Endothelial cell of umbilical vein (primary cell): ENCODE measurements around the gene IL10. TPM values are rescaled to one million over a fixed set of nuclear protein-coding genes. Genes with fewer than 3 reads are reported as not detected.

Source experiments
- BruUV-seq: library from RNA; stranded (reverse); fragments of 400-500 nt; replicated peaks from 2 replicates; lab custom pipeline; 2021; lab: Mats Ljungman, UMichigan
- CTCF ChIA-PET: fragments of 300-600, 350-600 bp; sonication (Branson Sonifier 250); formaldehyde crosslinking; loops from one replicate; lab custom pipeline; 2021; ENCODE audit warnings: antibody characterized with exemption, inconsistent platforms; lab: Charles Lee
- POLR2A ChIA-PET: fragments of 300-600, 350-600 bp; sonication (Branson Sonifier 250); formaldehyde crosslinking; loops from one replicate; lab custom pipeline; 2021; ENCODE audit warnings: antibody characterized with exemption, inconsistent platforms; lab: Charles Lee
- DNase-seq: peaks from one replicate; pipeline ENCODE4 v3.0.0-alpha.2; 2011; ENCODE audit warnings: low read depth, low spot score
- FAIRE-seq: peaks from 2 replicates; lab custom pipeline; 2011; peaks lifted over from hg19 to GRCh38; lab: Jason Lieb, UNC
- H2AFZ ChIP-seq: 2 replicates; pipeline ENCODE4 v1.6.0; 2012; ENCODE audit warnings: low read depth, low read length, control low read depth, inconsistent platforms
- H3K27ac ChIP-seq: 2 replicates; pipeline ENCODE4 v1.5.1; 2011; ENCODE audit warnings: low read depth, mild to moderate bottlenecking, control low read depth, low read length, moderate library complexity; ENCODE audit not compliant: insufficient read depth
- H3K27me3 ChIP-seq, 2 experiments: 2 replicates each; pipeline versions ENCODE4 v1.6.0 to v1.6.1; 2011; ENCODE audit warnings: low read length in 2 of 2, mixed read lengths in 1 of 2; ENCODE audit not compliant: control insufficient read depth in 2 of 2, insufficient read depth in 2 of 2
- H3K36me3 ChIP-seq, 2 experiments: 2 replicates in 1 of 2; 3 replicates in 1 of 2; pipeline ENCODE4 v1.5.1; 2011; ENCODE audit warnings: low read length in 2 of 2, mild to moderate bottlenecking in 1 of 2, moderate library complexity in 1 of 2; ENCODE audit not compliant: control insufficient read depth in 2 of 2, insufficient read depth in 2 of 2; ENCODE audit errors: extremely low read depth in 1 of 2
- H3K4me1 ChIP-seq: 3 replicates; pipeline ENCODE4 v1.5.1; 2011; ENCODE audit warnings: mild to moderate bottlenecking, low read length; ENCODE audit not compliant: control insufficient read depth, insufficient read depth; ENCODE audit errors: extremely low read depth
- H3K4me2 ChIP-seq: 2 replicates; pipeline ENCODE4 v1.6.1; 2011; ENCODE audit warnings: low read length, control low read depth, mixed read lengths; ENCODE audit not compliant: insufficient read depth
- H3K4me3 ChIP-seq, 3 experiments: fragments of 200-600 bp in 1 of 3; sonication (generic), shearing (Covaris generic) in 1 of 3; replicated peaks in 1 of 3; 2 replicates each; pipeline ENCODE4 v1.5.1; 2011 to 2016; ENCODE audit warnings: control low read depth in 3 of 3, low read length in 3 of 3, mild to moderate bottlenecking in 2 of 3, inconsistent platforms in 1 of 3, low read depth in 1 of 3, moderate library complexity in 1 of 3; ENCODE audit not compliant: insufficient read depth in 1 of 3
- H3K79me2 ChIP-seq: 2 replicates; pipeline ENCODE4 v1.6.0; 2012; ENCODE audit warnings: low read length, inconsistent platforms; ENCODE audit not compliant: control insufficient read depth, insufficient read depth
- H3K9ac ChIP-seq: replicated peaks from 2 replicates; pipeline ENCODE3; 2011; ENCODE audit warnings: low read length, control low read depth; ENCODE audit not compliant: insufficient read depth; ENCODE audit errors: extremely low read depth
- H3K9me1 ChIP-seq: replicated peaks from 3 replicates; pipeline ENCODE4 v1.6.0; 2011; ENCODE audit warnings: mild to moderate bottlenecking, low read length; ENCODE audit not compliant: control insufficient read depth, insufficient read depth; ENCODE audit errors: extremely low read depth
- H3K9me3 ChIP-seq: replicated peaks from 2 replicates; pipeline ENCODE4 v1.5.1; 2012; ENCODE audit warnings: low read length, inconsistent platforms; ENCODE audit not compliant: control insufficient read depth, insufficient read depth
- H4K20me1 ChIP-seq: replicated peaks from 2 replicates; pipeline ENCODE3; 2011; ENCODE audit warnings: mild to moderate bottlenecking, low read length; ENCODE audit not compliant: control insufficient read depth, insufficient read depth; ENCODE audit errors: extremely low read depth
- CTCF ChIP-seq, 2 donors: IDR thresholded peaks; 1 replicate in 1 of 2; 2 replicates in 1 of 2; pipeline ENCODE4 v1.5.1; 2011; ENCODE audit warnings: low read length in 2 of 2, mild to moderate bottlenecking in 2 of 2, moderate library complexity in 2 of 2, control low read depth in 1 of 2, inconsistent platforms in 1 of 2, low read depth in 1 of 2; ENCODE audit not compliant: insufficient read depth in 1 of 2; ENCODE audit errors: extremely low read depth in 1 of 2
- EZH2 ChIP-seq: IDR thresholded peaks from 2 replicates; pipeline ENCODE4 v1.6.1; 2012; ENCODE audit warnings: borderline replicate concordance, low read depth, mild to moderate bottlenecking, moderate library complexity, low read length, inconsistent platforms; ENCODE audit not compliant: severe bottlenecking
- FOS ChIP-seq: IDR thresholded peaks from 2 replicates; pipeline ENCODE4 v1.6.1; 2011; ENCODE audit warnings: mild to moderate bottlenecking, low read length, moderate library complexity, borderline replicate concordance; ENCODE audit not compliant: insufficient read depth
- GATA2 ChIP-seq: IDR thresholded peaks from 2 replicates; pipeline ENCODE4 v1.7.0; 2011; ENCODE audit warnings: low read depth, mild to moderate bottlenecking, moderate library complexity, mixed read lengths, low read length; ENCODE audit not compliant: insufficient read length, insufficient read depth
- JUN ChIP-seq: IDR thresholded peaks from 2 replicates; pipeline ENCODE4 v1.6.1; 2011; ENCODE audit warnings: borderline replicate concordance, low read depth; ENCODE audit not compliant: insufficient read length, insufficient read depth
- MAX ChIP-seq: IDR thresholded peaks from 2 replicates; pipeline ENCODE4 v1.6.1; 2011; ENCODE audit not compliant: insufficient read depth, insufficient read length
- MYC ChIP-seq: IDR thresholded peaks from one replicate; pipeline ENCODE4 v1.6.1; 2011; ENCODE audit warnings: mild to moderate bottlenecking, low read depth, low read length
- POLR2A ChIP-seq: IDR thresholded peaks from 2 replicates; pipeline ENCODE4 v1.6.1; 2012; ENCODE audit warnings: low read depth, mild to moderate bottlenecking, control low read depth, low read length
- POLR2AphosphoS5 ChIP-seq: IDR thresholded peaks from 2 replicates; pipeline ENCODE4 v1.6.1; 2012; ENCODE audit warnings: low read depth, mild to moderate bottlenecking, control low read depth, low read length, moderate library complexity; ENCODE audit not compliant: insufficient read depth
- dilution Hi-C: fragments of 300-500 bp; cut with MboI; formaldehyde crosslinking; loops from one replicate; pipeline ENCODE4 v1.15.0; 2019; ENCODE audit warnings: low sequenced_read_pairs; ENCODE audit not compliant: extremely low pct_ligation_motif_present
- intact Hi-C: fragments of 100-400 bp; cut with micrococcal nuclease; formaldehyde crosslinking; loops from one replicate; pipeline ENCODE4 v1.10.0; 2022
- polyA plus RNA-seq, 4 experiments: library from polyadenylated mRNA; depleted of rRNA in 3 of 4; stranded (reverse) in 3 of 4; unstranded in 1 of 4; fragments of >200 nt; gene quantifications; 2 replicates each; pipeline versions ENCODE4 v1.2.1 to v1.2.3, GENCODE V29; 2011 to 2012; ENCODE audit warnings: missing spikeins in 1 of 4
- total RNA-seq: library from RNA; stranded (reverse); gene quantifications from 2 replicates; pipeline ENCODE4 v1.2.3, GENCODE V29; 2021

IL10 gene
- total and polyA plus RNA-seq, 2 donors (not counting 3 experiments of a cell fraction or from before 2014, with no cell fraction given) = not detected

GRCh38 chr1:206723805-206724472 is 48.4 kb downstream of the IL10 start:
- Histone ChIP-seq H3K27ac (no peak overlapping the region), H3K79me2 (peaks cover 33% of the 10 kb centered on the region), H4K20me1 (peaks cover 8% of the 10 kb centered on the region), H3K9me1 (no peaks in the 10 kb centered on the region), H2AFZ (no peak overlapping the region), H3K9ac (no peak overlapping the region), H3K4me2 (no peak overlapping the region), H3K9me3 (no peaks in the 10 kb centered on the region), H3K4me3 (no peak overlapping the region), H3K27me3 (no peaks in the 10 kb centered on the region), H3K36me3 (no peaks in the 10 kb centered on the region), H3K4me1 (no peaks in the 10 kb centered on the region)
- intact Hi-C loops = no loop called here
- BruUV-seq = no TSS peak
- ChIA-PET POLR2A (no interaction called here), CTCF (interaction anchor here (0.7 to 3.5 kb wide), 3 partner anchors 11 to 24 kb away, joined by 3 to 21 read pairs (median 4); no protein-coding TSS in a partner anchor)
- DNase-seq (no peak), FAIRE-seq (no peak)
- dilution Hi-C loops = no loop called here
- TF ChIP-seq MYC (no peak), GATA2 (no peak), POLR2A (no peak), MAX (no peak), FOS (no peak), POLR2AphosphoS5 (no peak), JUN (no peak), CTCF (IDR thresholded peaks at IDR 0.05; ENCODE audit: extremely low read depth in 1 of 2, insufficient read depth in 1 of 2, low read depth in 1 of 2, low read length in 2 of 2) (no peak), EZH2 (no peak)
